CD4-positive, alpha-beta T cell treated with Interleukin-4 for 1 hour (primary cell): ENCODE data around the gene GLRA3.
"Not testable (repeated sequence)": the region's sequence is repeated elsewhere in the genome, so short reads cannot be mapped to it uniquely, and the experiment has no call there.

Source experiments
- DNase-seq, 2 donors: peaks; one replicate each; pipeline ENCODE4 v3.0.0-alpha.2; 2020 to 2022

GLRA3 gene

DNA sequence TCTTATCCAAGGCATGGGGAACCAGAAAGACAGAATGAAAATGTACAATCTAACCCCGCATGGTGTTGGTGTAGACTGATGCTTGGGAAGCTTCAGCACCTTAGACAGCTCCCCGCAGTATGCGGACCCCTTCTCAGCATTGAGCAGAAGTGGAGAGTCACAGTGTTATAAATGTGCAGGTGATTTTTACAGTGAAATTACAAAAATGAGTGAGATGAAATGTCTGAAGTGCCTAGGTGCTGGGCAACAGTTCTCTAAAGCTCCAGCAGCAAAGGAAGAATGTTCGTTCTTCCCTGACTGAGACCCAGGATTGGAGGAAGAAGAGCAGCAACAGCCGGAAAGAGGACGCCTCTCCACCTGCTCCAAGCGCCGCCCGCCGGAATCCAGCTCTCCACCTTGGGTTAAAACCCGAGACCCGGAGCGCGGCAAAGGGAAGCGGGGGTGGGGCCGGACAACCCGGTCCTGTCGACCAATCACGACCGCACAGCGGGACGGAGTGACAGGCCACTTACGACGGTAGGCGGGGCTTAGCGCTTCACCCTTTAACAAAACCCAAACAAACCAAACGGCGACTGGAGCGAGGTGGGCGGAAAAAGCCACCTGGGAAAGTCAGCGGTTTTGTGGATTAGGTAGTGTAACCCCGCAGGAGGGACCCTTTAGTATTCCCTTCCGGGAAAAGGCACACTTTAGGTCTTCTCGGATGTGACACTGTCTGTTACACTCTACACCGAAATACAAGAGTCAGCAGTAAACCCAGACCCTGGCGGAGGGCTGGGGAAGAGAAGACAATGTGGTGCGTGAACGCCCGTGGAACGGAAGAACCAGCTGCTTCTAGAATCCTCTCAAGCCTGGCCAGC is at the start of gene GLRA3:
GLRA3 (minus strand) TSS at position 403 of the 857 bp plus-strand sequence. CDS start 436 bp downstream, outside the sequence.
- DNase-seq, result no peak

DNA sequence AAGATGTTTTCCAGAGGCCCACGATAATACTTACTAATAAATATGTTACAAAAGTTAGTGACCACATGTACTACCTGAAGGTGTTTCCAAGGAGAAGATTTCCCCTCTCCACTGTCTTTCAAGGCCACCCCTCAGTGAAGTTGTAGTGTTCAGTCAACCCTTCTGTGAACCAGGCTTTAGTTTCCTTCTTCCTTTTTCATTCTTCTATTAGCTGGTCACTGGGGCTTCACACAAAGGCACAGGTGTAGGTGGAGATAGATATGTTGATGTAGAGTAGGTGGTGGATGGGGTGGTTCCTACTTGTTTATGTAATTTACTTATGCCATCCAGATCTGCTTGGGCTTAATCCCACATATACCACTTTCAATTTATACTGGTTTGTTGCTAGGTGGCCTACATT is 45.9 kb upstream of the GLRA3 start:
- DNase-seq, result no peak

DNA sequence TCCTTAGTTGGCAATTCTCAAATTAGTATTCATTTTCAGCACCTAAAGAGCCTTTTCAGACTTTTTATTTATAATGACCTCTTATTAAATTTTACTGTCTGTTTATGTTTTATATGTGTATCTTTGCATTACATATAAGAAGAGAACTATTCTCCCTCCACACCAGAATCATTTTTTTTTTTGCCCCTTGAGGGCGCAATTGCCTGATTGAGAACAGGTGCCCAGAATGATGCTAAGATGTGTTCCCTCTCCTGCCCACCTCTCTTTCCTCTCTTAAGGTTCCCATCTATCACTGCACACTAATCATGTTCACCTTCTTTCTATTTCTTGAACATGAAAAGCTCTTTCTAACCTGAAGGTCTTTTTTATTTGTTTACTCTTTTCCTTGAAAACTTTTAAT is 44.9 kb upstream of the GLRA3 start:
- no peak for DNase-seq

DNA sequence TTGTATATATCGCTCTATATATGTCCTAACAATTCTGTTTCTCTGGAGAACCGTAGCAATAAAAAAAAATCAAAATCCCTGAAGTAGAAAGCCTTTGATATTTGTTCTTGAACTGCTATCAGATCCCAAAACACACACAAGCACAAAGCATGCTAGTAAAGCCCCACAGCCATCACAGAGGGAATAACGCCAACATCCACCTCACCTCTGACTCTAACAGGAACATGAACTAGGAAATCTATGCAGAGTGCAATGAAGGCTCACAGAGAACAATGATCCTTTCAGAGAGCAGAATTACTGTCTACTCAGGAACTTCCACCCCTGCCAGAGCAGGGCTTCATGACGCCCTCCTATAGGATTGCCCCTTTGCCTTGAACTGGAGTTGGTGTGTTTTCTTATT is 44.1 kb upstream of the GLRA3 start:
- DNase-seq, result not testable (repeated sequence)

DNA sequence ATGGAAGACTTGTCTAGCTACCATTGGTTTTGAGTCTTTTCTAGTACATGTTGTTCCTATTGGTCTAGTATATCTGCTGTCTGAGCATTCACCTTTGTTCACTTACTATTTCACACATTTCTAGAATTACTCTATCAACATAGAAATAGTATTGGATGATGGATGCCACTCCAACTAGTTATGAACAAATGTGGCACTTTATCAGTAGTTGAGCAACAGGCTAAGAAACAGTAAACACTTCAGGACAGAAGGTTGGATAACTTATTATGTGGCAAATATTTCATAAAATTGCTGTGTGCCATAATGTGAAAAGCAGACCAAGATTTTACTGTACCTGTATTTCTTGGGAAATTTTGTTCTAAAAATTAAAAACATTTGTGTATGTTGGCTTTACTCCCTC is 42.4 kb upstream of the GLRA3 start:
- DNase-seq, result no peak

DNA sequence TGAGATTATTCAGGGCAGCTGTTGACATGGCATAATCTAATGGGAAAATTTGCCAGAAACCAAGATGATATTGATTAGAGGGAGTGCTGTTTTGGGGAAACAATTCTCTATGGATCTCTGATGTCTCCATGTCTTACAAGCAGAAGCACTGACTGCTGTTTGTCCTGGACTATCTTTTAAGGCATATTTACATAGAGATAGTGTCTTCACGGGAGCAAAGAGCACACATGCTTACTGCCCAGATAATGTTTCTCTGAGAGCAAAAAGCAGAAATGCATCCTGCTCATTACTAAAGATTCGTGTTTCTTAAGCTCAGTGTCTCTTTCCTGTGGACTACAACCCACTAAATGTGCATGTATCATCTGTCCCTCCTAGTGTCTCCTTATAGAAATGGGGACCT is 41.3 kb upstream of the GLRA3 start:
- DNase-seq, result no peak

DNA sequence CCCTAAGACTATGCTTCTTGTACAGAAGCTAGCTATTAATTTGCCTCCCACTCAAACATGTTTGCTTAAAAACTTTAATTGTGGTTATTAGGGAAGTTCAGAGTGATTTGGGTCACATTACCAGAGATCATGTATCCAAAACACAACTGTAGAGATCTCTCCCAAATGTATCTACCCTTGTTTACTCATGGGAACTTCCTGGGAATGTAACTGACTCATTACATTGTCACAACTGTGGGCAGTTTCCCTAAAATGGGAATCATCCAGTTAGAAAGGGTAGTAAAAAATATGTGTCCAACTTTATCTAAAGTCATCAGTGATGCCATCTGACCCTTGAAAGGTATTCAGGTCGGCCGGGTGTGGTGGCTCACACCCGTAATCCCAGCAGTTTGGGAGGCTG is 40.3 kb upstream of the GLRA3 start:
- no peak for DNase-seq

DNA sequence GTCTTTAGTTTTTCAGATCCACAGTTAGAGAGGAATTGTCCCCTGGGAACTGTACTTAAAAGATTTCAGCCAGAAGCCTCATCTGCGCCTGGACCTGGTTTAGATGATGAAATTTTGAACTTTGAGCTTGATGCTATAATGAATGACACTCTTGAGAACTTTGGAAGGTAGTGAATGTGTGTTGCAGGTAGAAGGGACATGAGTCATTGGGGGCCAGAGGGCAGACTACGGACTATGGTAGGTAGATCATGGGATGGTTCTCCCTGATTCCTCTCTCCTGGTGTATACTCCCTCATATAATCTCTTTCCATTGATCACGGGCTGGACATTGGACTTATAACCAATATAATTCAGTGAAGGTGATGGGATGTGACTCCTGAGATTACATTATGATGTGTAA is 38.9 kb upstream of the GLRA3 start:
- no peak for DNase-seq

DNA sequence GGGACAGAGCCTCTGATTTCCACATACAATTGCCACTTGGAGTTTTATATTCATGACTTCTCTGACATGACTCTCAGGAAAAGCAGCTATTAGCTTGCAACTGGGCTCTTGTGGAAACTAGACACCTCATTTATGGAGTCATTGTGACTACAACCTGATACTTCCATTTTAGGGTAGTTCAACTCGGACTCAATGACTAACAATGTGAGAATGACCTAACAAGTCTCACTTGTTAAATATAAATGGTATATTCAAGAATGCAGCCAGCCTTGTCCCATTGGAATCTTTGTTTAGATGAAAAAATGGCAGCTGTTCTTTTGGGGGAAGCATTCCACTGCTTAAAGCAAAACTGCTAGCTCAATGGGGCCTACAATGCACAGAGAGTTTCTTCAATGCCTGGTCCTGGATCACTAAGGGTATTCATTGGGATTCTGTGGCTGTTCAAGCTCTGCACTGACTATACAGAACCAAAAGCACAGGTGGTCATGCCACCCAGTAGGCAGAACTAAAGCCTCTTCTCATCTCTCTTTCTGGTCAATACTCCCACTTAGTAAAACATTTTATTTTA is 36.5 kb upstream of the GLRA3 start:
- DNase-seq, result no peak

DNA sequence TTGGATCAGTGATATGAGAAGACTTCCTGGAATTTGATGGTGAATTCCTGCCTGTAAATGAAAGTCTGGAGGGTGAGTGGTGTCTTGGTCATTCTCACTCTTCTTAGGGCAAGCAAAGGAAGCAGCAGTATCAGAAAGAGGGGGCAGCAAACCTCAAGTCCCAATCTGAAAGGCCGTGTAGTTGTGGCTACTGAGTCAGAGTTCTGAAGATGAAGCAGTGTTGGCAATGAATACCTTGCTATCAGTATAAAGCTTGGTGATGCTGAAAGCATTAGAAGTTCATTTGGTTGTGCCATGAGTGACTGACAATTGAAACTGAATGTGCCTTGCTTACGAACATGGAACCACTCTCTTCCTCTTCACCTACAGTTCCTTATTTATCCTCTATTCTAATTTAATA is 35.0 kb upstream of the GLRA3 start:
- no peak for DNase-seq

DNA sequence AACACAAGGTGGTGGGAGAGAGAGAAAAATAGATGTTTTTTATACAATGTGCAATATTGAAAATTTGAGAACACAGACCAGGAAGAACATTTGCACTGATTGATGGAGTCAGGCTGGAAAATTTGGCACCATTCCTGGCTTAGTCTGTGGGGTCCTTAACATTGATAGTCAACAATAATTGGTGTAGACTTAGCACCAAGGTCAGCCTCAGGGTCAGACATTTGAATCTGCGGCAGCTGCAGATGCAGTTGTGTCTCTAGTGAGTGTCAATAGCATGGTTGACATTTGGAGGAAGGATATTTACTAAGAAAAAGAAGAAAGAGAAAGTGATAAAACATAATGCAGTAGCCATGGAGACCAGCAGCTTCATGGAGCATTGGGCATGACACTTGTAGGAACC is 31.5 kb upstream of the GLRA3 start:
- no peak for DNase-seq

DNA sequence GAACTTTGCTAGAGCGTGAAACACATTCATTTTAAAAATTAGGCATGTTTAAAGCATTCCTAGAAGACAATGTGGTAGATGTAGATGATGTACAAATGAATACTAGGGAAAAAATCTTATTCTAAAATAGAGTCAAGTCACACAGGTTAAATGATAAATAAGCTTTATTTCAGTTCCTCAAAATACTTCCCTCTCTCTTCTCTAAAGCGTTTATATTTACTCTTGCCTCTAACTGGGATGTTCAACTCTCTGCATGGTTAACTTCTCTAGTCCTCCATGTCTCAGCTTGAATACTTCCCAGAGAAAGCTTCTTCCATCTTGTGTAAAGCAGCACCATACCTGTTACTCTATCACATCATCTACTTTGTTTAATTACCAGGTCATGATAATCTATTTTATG is 30.9 kb upstream of the GLRA3 start:
- no peak for DNase-seq

DNA sequence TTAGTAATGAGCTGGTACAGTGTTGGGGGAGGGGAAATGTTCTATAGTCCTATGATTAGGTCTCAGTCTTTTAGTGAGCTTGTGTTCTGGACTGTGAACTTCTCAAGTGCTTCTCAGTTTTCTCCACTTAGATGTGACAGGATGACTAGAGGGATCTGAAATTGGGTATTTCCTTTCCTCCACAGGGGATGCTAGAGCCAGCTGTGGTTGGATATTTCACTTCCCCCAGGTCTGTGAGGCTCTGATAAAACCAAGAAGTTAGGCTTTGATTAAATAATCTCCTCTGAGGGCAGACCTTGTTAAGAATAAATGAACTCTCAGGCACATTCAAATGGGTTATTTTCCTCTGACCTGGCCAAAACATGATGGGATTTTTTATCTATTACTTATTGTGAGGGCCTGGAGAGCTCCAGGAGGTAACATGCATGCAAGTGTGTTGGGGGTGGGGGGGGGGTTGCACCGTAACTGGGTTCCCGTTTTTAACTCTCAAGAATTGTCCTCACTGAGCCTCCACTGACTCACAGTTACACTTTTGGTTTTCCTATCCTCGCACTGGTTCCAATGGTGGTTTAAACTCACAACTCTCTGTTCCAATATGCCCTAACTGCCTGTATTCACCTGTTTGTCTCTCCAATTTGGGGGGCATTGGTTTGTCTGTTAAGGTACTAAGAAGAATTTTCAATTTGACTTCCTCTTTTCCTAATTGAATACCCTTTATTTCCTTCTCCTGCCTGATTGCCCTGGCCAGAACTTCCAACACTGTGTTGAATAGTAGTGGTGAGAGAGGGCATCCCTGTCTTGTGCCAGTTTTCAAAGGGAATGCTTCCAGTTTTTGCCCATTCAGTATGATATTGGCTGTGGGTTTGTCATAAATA is 28.1 kb upstream of the GLRA3 start:
- DNase-seq, result no peak

DNA sequence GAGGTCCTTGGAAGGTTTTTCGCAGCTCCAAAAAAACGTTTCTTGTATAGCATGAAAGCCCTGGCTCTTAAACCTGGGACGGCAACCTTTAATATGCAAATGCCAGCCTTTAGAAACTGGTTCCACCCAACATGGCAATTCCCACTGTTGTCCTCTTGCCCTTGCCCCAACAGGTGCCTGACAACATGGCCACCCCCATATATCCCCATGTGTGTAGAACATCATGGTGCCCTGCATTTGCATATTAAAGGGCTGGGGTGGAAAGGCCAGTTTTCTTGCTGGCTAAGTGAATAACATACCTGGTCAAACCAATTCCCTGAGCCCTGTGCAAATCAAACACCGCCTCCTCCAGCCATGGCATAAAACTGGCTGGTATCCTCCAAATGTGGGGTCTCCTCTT is 26.0 kb upstream of the GLRA3 start:
- no peak for DNase-seq

DNA sequence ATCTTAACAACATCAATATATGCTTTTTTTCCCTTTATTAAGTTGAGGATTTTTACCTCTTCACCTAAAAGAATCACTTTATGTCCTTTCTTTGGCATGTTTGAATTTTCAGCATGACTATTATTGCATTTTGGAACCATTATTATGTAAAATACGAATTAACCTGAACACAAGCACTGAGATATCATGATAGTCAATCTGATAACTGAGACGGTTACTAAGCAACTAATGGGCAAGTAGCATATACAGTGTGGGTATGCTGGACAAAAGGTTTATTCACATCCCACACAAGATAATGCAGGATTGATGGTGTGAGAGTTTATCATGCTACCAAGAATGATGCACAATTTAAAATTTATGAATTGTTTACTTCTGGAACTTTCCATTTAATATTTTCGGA is 24.6 kb upstream of the GLRA3 start:
- DNase-seq, result no peak

DNA sequence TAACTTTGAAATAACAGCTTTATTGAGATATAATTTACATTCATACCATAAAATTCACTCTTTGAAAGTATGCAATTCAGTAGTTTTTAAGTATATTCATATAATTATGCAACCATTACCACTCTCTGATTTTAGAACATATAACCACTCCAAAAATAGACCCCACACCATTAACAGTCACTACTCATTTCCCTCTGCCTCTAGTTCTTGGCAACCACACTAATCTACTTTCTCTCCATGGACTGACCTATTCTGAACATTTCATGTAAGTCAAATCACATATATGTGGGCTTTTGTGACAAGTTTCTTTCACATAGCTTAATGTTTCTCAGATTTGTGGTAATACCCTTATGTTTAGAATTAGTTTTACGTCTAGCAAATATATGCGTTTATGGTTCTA is 19.5 kb upstream of the GLRA3 start:
- DNase-seq, result no peak

DNA sequence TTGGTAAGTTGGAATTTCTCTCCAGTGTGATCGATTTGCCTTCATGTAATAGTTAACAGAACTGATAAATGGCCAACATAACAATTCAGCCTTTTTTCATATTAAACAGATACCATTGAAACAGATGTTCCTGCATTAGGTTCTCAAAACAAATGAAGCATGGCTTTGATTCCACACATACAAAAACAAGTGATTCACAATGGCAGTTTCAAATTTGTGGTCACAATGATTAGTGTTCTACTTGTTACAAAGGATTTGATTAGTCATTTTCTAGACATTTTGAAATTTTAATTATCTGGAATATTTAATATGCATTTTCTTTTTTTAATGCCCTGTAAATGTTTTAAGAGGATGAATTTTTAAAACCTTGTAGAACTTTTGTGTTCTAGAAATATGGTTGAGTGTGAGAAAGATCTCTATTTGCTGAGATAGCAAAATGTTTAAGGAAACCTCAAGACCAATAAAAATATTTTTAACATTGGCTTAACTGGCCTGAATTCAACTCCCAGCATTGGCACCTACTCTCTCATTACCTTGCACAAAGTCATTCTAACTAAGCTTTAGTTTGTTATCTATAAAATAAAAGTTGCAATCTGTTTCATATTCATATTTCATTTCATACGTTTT is 18.9 kb upstream of the GLRA3 start:
- DNase-seq, result no peak

DNA sequence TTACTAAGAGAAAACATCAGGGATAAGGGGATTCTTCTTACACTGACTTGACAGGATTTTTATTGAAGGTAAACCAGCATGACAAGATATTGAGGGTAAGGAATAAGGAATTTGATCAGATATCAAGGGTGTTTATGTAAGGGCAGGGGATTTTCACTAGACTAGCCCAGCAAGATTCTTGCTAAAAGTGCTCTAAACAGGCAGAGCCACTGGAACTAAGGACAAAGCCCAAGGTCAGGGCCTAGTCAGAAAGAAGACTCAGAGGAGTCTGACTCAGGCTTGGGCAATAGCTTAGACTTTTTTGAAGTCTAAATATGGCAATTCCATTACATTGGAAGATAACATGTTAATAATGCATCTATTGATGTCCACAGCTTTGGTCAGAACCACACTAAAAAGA is 6.5 kb upstream of the GLRA3 start:
- no peak for DNase-seq

DNA sequence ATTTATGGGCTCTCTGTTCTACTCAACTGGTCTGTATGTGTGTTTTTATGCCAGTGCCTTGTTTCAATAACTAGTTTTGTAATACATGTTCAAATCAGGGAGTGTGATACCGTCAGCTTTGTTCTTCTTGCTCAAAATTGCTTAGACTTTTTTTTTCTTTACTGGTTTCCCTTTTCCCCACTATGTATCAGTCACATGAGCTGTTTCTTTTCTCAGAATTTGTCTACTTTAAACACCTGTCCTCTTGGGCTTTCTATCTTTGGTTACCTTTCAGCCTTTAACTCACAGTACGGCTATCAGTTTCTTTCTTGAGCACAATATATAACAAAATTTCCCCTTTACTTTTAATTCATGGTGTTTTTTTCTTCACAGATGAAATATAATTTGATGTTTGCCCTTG is 5.4 kb upstream of the GLRA3 start:
- DNase-seq, result no peak

DNA sequence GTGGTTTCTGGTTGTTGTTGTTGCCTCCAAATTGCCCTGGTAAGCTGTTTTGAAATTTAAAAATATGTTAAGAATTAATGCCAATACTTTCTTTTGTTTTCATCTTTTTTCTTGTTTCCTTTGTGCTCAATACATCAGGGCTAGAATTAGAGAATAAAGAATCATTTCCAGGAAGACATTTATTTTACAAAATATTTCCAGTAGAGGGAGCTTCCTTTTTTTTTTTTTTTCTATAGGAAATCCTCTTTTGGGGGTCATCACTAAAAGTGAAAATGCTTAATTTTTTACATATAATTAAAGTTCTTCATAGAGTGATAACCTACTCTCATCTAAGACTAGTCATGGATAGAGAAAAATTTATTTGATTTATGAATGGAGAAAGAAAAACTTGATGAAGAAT is 2.4 kb downstream of the GLRA3 start:
- no peak for DNase-seq

DNA sequence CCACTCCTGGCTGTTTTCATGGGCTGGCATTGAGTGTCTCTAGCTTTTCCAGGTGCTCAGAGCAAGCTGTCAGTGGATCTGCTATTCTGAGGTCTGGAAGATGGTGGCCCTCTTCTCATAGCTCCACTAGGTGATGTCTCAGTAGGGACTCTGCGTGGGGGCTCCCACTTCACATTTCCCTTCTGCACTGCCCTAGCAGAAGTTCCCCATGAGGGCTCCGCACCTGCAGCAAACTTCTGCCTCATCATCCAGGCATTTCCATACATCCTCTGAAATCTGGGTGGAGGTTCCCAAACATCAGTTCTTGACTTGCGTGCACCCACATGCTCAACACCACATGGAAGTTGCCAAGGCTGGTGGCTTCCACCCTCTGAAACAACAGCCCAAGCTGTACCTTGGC is 13.8 kb downstream of the GLRA3 start:
- no peak for DNase-seq

DNA sequence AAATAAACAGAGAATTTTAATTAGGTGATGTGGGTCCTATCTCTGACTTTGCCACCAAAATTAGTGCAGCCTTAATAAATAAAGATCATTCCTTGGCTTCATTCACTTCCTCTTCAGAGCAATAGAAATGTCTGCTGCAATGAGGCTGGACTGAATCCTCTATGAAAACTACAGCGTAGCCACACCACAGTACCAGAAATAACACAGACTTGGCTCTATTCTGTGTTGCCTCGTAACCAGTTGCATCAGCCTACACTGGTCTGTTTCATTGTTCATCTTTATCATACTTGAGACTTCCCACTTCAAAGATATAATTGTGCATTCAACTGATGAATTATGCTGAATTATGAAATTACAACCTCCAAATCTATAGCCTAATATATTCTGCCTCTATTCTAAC is 15.8 kb downstream of the GLRA3 start:
- no peak for DNase-seq

DNA sequence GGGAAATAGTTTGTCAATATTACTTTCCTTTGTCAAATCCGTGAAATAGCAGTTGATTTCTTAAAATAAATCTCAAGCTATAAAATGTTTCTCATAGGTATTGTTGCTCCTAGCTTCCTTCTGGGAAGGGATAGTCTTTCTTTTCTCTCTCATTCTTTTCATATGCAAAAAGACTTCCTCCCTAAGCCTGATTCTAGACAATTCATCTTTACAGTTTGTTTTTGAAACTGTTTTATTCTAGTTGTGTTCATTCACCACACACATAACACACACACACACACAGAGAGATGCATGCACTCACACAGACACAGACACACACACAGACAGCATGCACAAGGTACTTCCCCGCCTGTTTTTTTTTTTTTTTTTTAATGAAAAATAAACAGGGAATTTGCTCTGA is 18.2 kb downstream of the GLRA3 start:
- DNase-seq, result no peak
